Left lung (tissue), 10 donors: ENCODE results near the gene ENDOU. TPM values are rescaled to one million over a fixed set of nuclear protein-coding genes. Genes with fewer than 3 reads are reported as not detected.

ENCODE experiments used
- ATAC-seq: fragments of 200-7000 bp; cut with Tn5 transposase; one replicate; pipeline ENCODE4 v1.9.1; 2020; ENCODE audit warnings: moderate library complexity
- DNase-seq, 4 donors: peaks; one replicate each; pipeline ENCODE4 v3.0.0-alpha.2; 2013 to 2020
- H3K27ac ChIP-seq, 2 donors: fragments of 200-600 bp; sonication (generic) in 1 of 2; one replicate each; pipeline versions ENCODE4 v1.5.0 to v1.8.0; 2020 to 2021
- H3K27me3 ChIP-seq, 2 donors: fragments of 200-600 bp; sonication (generic) in 1 of 2; one replicate each; pipeline versions ENCODE4 v1.5.0 to v1.8.0; 2020 to 2021
- H3K36me3 ChIP-seq, 2 donors: fragments of 200-600 bp; sonication (generic) in 1 of 2; one replicate each; pipeline versions ENCODE4 v1.5.0 to v1.8.0; 2020 to 2021
- H3K4me1 ChIP-seq, 2 donors: fragments of 200-600 bp; one replicate each; pipeline ENCODE4 v1.8.0; 2021
- H3K4me3 ChIP-seq, 2 donors: fragments of 200-600 bp; sonication (generic) in 1 of 2; one replicate each; pipeline versions ENCODE4 v1.5.0 to v1.8.0; 2020 to 2021; ENCODE audit warnings: mild to moderate bottlenecking in 1 of 2
- H3K9me3 ChIP-seq, 2 donors: fragments of 200-600 bp; sonication (generic) in 1 of 2; one replicate each; pipeline versions ENCODE4 v1.5.0 to v1.8.0; 2020 to 2021
- intact Hi-C, 2 donors: fragments of 100-400 bp; cut with DNase I; formaldehyde crosslinking; loops; one replicate each; pipeline versions ENCODE4 v1.11.2 to v1.14.2; 2022
- polyA plus RNA-seq, 6 donors: library from polyadenylated mRNA; unstranded; fragments of 120-200 nt; gene quantifications; one replicate each; pipeline ENCODE4 v1.2.1, GENCODE V29; 2013; ENCODE audit not compliant: insufficient read length in 6 of 6
- total RNA-seq, 2 donors: library from RNA; stranded (reverse); fragmentation: NEBNext Ultra II Directional; extraction: Animal tissue kit (Norgen Biotek cat#: 25700); gene quantifications; one replicate each; pipeline ENCODE4 v1.2.1, GENCODE V29; 2021
- TF ChIP-seq, protein P1 (sequence below), 2 donors: fragments of 200-600 bp; sonication (generic) in 1 of 2; IDR thresholded peaks; one replicate each; pipeline versions ENCODE4 v1.5.0 to v1.8.0; 2021; ENCODE audit warnings: antibody characterized with exemption in 2 of 2
- donor health status: DM: no; HTN: yes; CAD: no.
- donor health status: DM: no; HTN: no; CAD: no.

The ENDOU gene
- total and polyA plus RNA-seq, 8 donors, result 0.14 to 0.58 (median 0.30) TPM; not detected in 2

DNA sequence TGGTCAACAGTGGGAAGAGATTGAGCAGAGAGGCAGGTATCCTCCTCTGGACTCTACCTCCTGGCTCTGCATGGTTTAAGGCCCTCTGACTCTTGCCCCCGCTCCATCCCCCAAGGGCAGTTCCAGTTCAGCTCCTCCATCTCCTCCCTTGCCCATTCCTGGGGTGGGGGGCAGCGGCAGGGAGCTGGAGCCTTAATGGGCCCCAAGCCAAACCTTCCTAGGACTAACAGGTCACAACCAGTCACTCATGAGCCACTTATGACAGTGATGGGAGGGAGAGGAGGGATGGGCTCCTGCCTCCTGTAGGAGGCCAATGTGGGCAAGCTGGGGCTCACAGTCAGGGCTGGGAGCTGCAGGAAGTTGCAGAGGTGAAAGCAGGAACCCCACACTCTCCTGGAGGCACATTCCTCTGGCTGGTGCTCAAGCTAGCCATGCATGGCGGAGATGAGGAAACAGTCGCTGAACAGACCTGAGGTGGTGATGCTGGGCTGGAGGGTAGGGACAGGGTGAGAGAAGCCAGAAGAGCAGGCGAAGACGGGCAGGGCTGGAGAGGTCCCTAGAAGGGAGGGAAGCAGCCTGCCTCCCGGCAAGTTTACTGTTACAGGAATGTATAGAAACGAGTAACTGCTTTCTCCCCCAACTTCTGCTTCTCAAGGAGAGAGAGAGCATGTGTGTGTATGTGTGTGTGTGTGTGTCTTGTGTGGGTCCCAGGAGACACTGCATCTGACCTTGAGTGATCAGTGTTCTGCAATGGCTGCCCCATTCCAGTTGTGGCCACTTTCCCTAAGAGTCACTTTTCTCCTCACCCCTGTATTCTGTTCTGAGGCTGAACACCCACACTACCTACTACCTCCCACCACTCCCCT is 38.4 kb upstream of the ENDOU start:
- Histone ChIP-seq H3K27ac (no peak overlapping the region), H3K9me3 (no peaks in the 10 kb centered on the region), H3K4me3 (no peak overlapping the region), H3K4me1 (peaks cover 3 to 10% of the 10 kb centered on the region in 2 donors), H3K27me3 (no peaks in the 10 kb centered on the region), H3K36me3 (no peaks in the 10 kb centered on the region)
- DNase-seq, result no peak
- TF ChIP-seq, protein P1, sequence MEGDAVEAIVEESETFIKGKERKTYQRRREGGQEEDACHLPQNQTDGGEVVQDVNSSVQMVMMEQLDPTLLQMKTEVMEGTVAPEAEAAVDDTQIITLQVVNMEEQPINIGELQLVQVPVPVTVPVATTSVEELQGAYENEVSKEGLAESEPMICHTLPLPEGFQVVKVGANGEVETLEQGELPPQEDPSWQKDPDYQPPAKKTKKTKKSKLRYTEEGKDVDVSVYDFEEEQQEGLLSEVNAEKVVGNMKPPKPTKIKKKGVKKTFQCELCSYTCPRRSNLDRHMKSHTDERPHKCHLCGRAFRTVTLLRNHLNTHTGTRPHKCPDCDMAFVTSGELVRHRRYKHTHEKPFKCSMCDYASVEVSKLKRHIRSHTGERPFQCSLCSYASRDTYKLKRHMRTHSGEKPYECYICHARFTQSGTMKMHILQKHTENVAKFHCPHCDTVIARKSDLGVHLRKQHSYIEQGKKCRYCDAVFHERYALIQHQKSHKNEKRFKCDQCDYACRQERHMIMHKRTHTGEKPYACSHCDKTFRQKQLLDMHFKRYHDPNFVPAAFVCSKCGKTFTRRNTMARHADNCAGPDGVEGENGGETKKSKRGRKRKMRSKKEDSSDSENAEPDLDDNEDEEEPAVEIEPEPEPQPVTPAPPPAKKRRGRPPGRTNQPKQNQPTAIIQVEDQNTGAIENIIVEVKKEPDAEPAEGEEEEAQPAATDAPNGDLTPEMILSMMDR (IDR thresholded peaks at IDR 0.05), result no peak
- intact Hi-C loops, result no loop called here
- no peak for ATAC-seq

DNA sequence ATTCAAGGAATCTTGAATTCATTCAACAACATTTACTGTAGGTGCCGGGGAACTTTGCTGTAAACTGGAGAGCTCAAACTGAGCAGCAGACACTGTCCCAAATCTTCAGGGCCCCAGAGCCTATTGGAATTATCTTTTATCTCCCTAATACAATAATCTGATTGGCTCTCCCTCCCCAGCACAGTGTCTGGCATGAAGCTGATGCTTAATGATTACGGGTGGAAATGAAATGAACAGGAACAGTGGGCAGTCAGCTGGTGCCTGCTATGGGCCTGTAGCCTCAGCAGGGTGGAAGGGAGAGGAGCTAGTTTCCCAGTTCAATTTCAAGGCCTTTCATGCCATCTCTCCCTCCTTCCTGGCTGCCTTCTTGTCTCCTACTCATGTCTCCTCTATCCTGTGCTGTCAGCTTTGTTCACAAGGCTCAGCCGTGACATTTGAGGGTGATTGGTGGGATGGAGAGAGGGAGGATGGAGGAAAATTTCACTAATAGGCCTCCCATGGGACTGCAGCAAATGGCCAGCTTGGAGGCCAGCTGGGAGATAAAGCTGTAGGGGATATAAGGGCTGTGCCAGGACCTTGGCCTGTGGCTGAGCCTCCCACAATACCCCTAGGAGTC is 37.7 kb upstream of the ENDOU start:
- DNase-seq (no peak), ATAC-seq (no peak)
- intact Hi-C loops, result no loop called here
- Histone ChIP-seq H3K4me1 (peaks cover 3 to 18% of the 10 kb centered on the region in 2 donors), H3K27ac (no peak overlapping the region), H3K4me3 (no peak overlapping the region), H3K27me3 (no peaks in the 10 kb centered on the region), H3K9me3 (no peaks in the 10 kb centered on the region), H3K36me3 (no peaks in the 10 kb centered on the region)
- TF ChIP-seq, protein P1 (IDR thresholded peaks at IDR 0.05), result no peak

DNA sequence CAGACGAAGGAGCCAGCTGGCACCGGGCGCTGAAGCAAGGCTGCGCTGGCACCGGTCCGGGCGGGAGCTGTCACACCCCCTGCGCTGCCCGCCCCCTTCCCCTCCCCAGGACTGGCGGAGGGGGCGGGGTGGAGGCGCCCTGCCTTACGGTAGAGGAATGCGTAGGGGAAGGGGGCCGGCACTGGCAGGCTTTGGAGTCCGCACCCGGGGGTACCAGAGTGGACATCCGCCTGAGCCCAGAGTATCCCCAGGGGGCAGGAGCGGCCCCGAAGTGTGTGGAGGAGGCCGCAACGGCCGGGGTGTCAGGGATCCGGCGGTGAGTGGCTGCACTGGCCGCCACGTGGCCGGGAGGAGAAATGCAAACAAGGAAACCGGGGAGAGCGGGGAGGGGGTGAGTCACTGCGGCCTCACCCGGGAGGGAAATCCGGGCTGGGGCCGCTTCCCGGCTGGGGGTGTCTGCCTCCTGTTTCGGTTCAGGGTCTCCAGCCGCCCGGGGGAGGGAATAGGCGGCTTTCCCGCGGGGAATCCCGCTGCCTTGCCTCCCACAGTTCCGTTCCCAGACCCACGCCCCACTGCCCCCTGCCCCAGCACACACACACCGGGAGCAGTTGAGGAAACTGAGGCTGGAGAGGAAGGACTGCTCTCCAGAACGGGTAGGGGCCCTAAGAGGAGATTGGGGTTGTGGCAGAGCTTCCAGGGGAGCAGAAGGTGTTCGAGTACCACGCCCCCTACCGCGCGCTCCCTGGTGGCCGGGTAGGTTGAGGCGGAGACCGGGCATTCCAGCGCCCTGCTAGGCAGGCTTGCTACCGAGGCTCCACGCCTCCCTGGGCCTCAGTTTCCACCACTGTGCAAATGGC is 33.8 kb upstream of the ENDOU start, which contains the start of gene RAPGEF3:
Gene RAPGEF3 (minus strand): TSS at position 47 of the 857 bp plus-strand sequence. CDS start 324 bp downstream, outside the sequence.
- Histone ChIP-seq H3K36me3 (no peaks in the 10 kb centered on the region), H3K27ac (peak within 1 kb of the TSS; percentile 66 to 76), H3K4me3 (peak within 1 kb of the TSS; percentile 55 to 61), H3K27me3 (no peaks in the 10 kb centered on the region), H3K4me1 (peaks cover 17 to 54% of the 10 kb centered on the region in 2 donors), H3K9me3 (no peaks in the 10 kb centered on the region)
- DNase-seq (peak; percentile 71 to 95 (median 88)), ATAC-seq (peak; percentile 88)
- intact Hi-C loops, result no loop called here
- TF ChIP-seq, protein P1 (IDR thresholded peaks at IDR 0.05), result peak; percentile 41 to 52

DNA sequence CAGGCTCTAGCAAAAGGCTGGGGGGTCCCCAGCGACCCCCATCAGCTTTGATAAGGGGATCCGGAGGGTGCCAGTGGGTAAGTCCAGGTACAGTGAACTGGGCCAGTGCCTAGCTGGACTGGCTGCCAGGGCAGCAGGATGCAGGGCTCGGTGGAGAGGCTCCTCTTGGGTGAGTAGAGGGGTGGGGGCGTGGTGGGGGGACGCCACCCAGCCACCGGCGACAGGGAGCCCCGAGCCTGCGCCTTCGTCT is 33.2 kb upstream of the ENDOU start:
- intact Hi-C loops, result no loop called here

More for the DNA sequence above, 33.2 kb upstream of the ENDOU start:
- H3K9me3 ChIP-seq, result no peaks in the 10 kb centered on the region
- peak overlapping the region; percentile 66 to 76 for H3K27ac ChIP-seq
- peak overlapping the region; percentile 55 to 61 for H3K4me3 ChIP-seq
- H3K4me1 ChIP-seq, result peaks cover 23 to 60% of the 10 kb centered on the region in 2 donors
- TF ChIP-seq, protein P1 (IDR thresholded peaks at IDR 0.05), result no peak
- H3K27me3 ChIP-seq, result no peaks in the 10 kb centered on the region
- no peak for DNase-seq
- H3K36me3 ChIP-seq, result no peaks in the 10 kb centered on the region
- no peak for ATAC-seq
